HG02840 (cell line): ENCODE data around the gene RAPGEF6.
"Not testable (repeated sequence)": the region's sequence is repeated elsewhere in the genome, so short reads cannot be mapped to it uniquely, and the experiment has no call there.

Experiments used
- ATAC-seq: cut with Tn5 transposase; IDR thresholded peaks from one replicate; pipeline ENCODE4 v1.9.1; 2021; ENCODE audit warnings: mild to moderate bottlenecking, moderate library complexity, moderate number of reproducible peaks; ENCODE audit not compliant: unreplicated experiment, low FRiP score

RAPGEF6 gene

DNA sequence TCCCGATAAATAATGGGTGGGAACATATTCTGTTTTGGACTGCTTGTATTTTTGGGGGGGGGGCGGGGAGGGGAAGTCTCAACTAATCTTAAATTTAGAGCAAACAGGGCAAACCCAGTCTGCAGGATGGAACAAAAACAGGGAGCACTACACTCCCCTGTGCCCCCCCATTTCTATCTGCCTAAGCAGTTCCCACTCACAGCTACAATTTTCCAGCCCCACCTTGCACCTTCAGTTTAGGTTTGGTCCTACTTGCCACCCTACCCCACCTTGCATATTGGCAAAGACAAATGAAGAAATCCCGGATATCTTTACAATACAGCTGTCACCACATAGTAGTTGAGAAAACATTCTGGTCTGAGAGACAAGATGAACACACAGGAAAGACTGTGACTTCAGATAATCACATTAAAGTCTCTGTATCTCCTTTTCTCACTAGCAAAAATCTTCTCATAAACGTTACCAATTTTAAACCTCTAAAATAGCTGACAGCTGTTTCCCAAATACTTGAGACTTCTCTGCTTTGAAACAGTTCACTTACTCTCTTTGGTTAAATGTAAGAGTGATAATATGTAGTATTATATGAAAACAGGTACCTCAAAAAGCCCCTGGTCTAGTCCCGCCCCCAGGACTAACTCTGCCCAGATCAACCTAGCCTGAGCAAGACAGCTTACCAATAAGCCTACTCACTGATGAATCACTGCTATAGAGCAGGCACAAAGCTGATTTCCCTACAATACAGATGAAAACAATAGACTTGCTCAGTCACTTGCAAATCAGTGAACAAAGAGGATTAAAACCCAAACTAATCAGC is 5.2 kb upstream of the RAPGEF6 start:
- ATAC-seq, result no peak

DNA sequence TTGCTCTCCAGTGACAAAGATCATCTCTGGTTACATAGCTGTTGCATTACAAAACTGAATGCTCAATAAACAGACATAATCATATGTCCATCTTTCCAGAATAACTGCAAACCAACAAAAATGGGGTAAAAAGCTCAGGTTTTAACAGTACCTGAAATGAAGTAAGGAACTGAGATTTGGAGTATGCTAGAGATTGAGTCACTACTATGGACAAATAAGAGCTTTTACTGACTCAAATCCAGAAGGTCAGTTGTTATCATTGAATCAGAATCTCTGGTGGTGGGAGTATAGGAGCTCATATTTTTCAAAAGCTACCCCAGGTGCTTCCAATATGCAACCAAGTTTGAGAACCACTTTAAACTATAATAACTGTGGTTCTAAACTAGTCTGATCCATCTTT is 4.1 kb upstream of the RAPGEF6 start:
- no peak for ATAC-seq

DNA sequence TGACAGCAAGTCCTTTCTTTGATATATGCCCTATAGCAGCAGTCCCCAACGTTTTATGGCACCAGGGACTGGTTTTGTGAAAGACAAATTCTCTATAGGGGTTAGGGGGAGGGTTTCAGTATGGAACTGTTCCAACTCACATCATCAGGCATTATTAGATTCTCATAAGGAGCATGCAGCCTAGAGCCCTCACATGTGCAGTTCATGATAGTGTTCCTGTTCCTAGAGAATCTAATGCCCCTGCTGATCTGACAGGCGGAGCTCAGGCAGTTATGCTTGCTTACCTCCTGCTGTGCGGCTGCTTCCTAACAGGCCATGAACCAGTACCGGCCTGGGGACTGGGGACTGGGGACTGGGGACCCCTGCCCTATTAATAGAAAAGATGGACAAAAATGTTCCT is 2.7 kb upstream of the RAPGEF6 start:
- ATAC-seq, result no peak

DNA sequence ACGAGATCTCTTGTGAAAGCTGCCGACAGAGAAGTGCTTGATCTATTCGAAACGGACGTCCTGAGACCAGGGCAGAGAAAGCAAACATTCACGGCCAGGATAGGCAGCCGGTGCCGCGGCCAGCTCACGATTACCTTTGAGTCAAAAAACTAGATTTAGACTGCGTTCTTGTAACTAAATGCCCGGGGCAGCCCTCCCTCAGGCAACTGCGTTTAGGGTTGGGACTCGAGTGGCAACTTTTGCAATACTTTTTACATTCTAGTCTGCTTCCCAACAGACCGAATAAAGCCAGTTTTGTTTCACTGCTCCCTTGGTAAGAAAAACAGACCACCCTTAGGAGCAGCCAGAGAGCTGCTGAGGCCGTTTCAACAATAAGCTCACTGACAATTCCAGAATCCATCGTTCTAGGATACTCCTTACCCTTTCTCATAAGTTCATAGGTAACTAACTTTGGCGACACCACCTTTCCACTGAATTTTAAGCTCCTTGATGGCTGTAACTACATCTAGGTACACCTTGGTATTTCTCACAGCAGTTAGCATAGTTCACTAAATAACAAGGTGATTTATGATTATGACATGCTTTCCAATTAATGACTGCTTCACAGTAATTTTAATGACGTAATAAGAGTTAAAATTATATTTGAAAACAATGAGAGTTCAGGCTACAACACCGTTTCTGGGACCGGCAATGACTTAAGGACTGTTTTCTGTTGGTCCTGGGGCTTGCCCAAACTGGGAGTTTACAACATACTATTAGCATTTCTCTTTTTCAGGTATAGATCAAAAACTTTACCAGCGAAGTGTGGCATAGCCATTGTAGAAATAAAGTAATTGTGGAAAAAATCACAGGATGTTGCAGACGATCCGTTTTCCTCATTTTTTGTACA is 899 bp upstream of the RAPGEF6 start:
- no peak for ATAC-seq

DNA sequence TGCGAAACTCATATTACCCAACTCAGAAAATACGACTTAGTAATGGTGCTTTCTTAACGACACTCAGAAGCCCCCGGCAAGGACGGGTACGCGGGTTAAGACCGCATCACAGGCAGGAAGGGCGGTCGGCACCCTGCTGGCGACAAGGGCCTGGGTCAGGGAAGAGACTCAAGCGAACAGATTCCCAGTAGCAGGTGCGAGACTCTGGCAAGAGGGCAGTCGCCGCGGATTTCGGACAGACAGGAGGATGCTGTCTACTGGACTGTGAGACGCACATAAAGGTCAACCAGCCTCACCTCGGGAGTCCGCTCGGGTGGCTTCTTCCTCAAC is 398 bp downstream of the RAPGEF6 start:
- ATAC-seq, result peak; percentile 19

DNA sequence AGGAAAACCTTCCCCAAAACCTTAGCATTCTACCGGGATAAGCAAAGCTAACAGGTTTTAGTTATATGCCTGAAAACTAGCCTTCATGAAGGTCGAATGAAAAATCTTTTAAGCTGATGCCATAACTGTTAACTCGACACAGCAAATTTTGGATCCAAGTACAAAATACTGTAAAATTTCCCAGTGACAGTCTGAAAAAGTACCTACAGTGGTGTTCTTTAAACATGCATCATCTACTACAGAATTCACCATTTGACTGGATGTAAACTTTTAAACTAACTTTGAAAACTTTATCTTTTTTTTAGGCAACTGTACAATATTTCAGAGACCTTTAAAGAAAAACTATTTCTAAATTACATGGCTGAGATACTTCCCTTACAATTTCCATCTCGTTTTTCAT is 791 bp downstream of the RAPGEF6 start:
- ATAC-seq, result no peak

DNA sequence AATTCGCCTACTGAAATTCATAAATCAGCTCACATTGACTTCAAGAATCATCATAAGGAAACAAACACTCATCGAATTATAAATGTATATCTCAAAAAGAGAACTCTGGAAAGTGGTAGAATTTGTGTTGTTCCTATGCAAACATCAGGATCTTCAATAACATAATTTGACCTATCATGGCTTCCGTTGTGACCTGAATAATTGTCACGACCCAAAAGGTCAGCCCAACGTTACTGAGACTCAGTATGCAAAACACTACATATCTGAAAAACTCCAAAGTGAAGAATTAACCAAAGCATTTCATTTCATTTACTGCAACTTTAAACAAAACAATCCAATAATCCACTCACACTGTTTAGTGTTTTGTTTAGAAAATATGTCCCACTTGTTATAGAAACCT is 1.2 kb downstream of the RAPGEF6 start:
- ATAC-seq, result no peak

DNA sequence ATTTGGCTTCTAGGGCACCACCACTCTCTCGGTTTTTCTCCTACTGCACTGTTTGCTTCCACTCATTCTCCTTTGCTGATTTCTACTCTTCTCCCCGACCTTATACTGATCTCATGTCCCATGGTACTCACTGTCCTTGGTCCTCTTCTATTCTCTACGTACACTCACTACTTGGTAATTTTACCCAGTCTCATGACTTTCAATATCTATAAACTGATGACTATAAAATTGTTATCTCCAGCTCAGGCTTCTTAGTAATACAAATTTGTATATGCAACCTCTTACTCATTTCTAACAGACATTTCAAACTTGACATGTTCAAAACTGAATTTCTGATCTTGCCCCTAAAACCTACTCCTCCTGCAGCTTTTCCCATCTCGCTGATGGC is 4.1 kb downstream of the RAPGEF6 start:
- ATAC-seq, result no peak

DNA sequence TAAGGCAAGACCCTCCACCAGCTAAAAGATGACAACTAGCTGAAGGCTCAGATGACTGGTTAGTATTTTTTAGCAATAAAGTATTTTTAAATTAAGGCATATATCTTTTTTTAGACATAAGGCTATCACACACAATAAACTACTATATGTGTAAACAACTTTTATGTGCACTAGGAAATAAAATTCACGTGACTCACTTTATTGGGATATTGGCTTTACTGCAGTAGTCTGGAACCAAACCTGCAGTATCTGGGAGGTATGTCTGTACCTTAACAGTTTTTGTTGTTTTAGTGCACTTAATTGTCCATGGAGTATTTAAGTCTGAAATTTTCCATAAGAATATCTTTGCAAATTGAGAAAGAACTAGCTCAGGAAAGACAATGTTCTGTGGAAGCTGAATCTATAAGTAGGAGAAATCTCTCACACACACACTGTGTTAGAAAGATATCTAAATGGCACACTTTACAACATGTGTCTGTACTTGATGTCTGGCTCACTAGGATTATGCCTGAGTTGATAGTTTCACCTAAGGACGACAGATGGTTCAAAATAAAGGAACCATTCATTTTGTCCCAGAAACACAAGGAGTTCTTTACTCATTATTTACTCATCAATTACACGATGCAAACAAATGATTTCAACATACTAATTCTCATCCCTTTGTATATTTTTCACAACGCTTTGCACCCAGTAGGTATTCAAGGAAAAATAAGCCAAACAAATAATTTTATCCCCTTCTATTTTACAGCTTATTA is 4.6 kb downstream of the RAPGEF6 start:
- no peak for ATAC-seq

DNA sequence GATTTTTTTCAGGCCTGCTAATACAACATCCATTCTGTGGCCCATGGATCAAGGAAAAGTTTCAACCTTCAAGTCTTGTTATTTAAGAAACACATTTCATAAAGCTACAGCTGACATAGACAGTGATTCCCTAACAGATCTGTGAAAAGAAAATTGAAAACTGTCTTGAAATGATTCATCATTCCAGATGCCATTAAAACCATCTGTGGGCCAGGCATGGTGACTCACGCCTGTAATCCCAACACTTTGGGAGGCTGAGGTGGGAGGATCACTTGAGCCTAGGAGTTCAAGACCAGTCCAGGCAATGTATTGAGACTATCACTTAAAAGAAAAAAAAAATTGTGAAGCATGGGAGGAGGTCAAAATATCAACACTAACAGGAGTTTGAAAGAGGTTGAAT is 6.0 kb downstream of the RAPGEF6 start:
- no peak for ATAC-seq

DNA sequence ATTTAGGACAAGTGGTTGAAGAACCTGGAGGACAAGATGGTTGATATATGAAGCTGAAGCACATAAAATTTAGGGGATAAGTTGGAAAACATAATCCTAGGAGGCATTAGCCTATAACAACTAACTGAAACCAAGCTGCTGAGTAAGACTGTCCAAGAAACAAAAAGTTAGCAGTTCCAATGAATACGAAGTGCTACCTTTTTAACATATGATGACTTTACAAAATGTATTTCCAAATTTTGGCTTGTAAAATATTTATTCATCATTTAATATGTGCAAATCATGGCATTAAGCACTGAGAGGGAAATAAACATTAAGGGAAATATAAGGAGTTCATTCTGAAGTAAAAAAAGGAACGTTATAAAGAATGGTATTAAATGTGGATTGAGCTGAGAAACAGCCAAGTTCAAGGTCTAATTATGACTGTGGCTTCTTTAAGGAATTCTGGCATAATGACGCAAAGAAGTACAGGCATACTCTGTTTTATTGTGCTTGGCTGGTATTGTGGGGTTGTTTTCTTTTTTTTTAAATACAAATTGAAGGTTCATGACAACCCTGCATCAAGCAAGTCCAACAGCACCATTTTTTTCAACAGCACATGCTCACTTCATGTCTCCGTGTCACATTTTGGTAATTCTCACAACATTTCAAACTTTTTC is 7.7 kb downstream of the RAPGEF6 start:
- no peak for ATAC-seq

DNA sequence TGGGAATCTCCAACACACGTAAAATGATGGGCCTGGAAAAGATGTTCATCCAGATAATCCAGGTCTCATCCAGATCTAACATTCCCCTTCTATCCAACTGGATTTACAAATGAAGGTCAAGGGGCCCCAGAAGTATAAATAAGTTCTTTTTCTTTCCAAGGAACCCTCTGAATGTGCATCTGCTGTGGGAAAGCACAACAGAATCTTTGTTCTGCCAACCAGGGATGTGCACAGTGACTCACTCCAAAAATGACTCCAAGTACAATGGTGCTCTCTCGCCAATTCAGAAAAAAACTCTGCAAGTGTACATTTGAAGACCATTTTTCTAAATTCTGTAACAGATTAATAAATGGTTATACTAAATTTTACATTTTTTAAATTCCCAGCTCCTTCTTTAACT is 12.4 kb downstream of the RAPGEF6 start:
- no peak for ATAC-seq

DNA sequence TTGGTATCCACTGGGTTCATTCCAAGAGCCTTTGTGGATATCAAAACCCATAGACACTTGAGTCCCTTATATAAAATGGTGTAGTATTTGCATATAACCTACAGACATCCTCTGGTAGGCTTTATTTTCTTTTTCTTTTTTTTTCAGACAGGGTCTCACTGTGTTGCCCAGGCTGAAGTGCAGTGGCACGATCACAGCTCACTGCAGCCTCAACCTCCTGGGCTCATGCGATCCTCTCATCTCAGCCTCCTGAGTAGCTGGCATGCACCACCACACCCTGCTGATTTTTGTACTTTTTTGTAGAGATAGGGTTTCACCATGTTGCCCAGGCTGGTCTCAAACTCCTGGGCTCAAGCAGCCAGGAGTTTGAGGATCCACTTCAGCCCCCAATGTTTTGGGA is 13.9 kb downstream of the RAPGEF6 start:
- not testable (repeated sequence) for ATAC-seq

DNA sequence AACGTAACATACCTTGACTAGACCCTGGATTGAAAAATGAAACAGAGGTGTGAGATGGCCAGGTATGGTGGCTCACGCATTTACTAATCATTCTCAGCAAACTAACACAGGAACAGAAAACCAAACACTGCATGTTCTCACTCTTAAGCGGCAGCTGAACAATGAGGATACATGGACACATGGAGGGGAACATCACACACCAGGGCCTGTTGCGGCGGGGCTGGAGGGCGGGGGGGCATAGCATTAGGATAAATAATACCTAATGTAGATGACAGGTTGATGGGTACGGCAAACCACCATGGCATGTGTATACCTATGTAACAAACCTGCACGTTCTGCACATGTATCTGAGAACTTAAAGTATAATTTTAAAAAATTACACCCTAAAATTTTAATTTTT is 15.9 kb downstream of the RAPGEF6 start:
- ATAC-seq, result no peak

DNA sequence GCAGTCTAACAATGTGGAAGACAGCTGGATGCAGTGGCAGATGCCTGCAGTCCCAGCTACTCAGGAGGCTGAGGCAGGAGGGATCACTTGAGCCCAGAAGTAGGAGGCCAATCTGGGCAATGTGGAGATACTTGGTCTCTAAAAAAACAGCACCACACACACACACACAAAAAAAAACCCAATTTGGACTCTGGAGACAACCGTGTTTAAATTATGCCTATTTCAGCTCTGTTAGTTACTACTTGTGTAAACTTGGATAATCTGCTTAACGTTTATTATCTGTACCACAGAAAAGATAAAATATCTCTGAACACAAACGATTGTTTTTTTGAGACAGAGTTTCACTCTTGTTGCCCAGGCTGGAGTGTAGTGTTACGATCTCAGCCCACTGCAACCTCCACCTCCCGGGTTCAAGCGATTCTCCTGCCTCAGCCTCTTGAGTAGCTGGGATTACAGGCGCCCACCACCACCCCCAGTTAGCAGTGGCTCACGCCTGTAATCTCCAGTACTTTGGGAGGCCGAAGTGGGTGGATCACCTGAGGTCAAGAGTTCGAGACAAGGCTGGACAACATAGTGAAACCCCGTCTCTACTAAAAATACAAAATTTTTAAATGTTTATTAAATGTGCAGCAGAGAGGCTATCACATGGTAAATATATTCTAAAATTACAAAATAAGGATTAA is 17.7 kb downstream of the RAPGEF6 start:
- no peak for ATAC-seq

DNA sequence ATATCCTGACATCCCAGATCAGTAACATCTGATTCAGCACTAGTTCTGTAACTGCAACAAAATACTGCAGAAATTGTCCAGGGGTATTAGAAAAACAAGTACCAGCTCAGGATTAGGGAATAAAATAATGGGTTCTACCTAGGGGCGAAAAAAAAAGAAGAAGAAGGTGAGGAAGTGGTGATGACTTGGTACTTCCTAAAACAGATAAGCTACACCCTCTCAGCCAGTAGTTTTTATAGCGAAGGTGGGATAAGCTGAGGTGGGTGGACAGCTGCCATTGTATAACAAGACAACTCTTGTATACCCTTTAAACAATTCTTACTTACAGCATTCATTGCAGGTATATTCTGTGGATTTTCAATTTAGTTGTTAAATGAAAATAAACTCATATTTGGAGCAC is 19.1 kb downstream of the RAPGEF6 start:
- no peak for ATAC-seq

DNA sequence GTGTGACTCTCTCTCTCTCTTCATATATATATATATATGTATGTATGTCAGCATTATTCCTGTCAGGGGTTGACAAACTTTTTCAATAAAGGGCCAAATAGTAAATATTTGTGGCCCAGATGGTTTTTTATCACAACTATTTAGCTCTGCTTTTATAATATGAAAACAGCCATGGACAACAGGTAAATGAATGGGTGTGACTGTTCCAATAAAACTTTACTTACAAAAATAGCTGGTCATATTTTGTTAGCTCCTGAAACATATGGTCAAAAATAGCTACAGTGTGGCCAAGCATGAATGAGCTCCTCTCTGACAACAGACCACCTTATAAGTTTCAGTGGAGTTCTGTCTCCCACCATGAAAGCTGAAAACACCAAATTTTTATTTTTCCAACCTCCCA is 21.6 kb downstream of the RAPGEF6 start:
- no peak for ATAC-seq

DNA sequence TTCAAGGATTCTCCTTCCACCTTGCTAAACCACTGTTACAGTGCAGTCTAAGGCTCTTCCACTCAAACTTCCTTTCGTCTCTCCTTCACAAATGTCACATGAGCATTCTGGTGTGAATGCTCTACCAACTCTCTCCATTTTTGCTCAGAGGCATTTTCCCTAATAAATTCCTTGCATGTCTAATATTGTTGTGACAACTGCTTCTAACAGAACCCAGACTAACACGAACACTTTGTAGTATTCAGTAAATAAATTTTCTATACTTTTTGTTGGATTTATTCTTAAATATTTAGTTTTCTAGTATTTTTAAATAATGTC is 24.0 kb downstream of the RAPGEF6 start:
- no peak for ATAC-seq

DNA sequence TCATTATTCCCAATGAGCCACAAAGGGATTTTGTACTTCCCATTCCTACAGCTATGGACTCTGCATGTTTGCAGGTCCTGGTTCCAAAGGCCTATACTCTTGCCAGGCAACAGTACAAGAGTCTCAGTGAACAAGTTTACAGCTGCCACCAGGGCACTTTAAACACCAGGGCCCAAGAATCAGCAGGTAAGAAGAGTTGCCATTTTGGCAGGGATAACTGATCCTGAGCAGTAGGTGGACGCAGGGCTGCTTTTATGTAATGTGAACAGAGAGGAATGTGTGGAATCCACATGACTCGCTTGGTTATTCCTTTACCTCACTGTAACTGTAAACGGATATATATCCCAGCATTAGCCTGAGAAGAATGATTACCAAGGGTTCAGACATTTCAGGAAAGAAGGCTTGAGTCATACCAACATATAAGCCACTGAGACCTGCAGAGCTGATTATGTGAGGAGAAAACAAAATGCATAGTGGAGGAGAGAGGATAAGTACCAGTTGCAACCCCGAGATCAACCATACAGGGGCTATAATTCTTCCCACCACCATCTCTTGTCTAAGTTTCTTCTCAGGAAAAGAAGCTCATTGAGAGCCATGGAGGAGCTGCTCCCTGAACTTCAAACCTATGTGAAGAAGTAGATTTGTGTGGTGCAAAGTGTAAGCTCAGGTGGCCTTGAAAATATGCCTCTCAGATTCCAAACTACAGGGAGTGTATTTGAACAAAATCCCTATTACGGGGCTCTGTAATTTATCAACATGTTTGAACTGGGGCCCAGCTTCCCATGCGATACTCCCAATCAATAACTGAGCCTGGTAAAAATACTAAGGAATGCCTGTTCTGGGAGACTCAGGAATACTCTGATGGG is 24.6 kb downstream of the RAPGEF6 start:
- ATAC-seq, result no peak
